GM18511 (cell line): ENCODE measurements around the gene CFAP46.
"Not testable (repeated sequence)": the region's sequence is repeated elsewhere in the genome, so short reads cannot be mapped to it uniquely, and the experiment has no call there.

Experiments
- ATAC-seq: cut with Tn5 transposase; IDR thresholded peaks from one replicate; pipeline ENCODE4 v1.9.1; 2021; ENCODE audit warnings: mild to moderate bottlenecking, moderate library complexity; ENCODE audit not compliant: unreplicated experiment

The CFAP46 gene

DNA sequence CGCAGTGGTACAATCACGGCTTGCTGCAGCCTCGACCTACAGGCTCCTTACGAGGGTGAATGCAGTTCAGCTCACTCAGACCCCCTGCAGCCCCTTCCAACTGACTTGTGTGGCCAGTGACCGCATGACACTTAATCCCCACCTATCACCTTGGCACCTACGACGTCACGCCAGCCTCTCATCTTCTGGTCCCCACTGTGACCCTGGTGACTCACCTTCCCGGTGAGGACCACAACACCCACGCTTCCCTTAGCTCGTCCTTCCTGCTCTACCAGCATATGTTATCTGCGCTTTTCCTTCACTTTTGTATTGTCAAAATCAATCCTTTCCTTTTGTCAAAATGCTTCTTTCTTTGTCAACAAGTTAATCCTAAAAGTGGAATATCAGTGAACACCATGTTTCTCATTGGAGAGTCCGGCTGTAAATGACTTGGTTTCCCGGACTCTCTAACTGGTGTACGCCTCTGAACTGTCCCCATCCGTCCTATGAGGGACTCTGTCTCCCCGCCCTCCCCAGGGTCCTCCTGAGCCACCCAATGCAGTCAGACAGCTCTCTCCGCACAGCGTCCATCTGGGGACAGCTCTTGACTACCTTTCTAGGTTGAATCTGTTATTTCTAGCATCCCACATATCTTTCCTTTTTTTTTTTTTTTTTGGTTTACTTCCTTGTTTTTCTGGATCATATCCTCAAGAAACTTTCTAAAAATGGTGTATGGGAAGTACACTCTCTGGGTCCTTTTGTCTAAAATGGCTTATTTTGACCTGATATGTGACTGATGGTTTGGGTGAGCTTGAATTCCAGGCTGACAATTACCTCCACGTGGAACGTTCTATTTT lies 37.3 kb downstream of the CFAP46 start:
- ATAC-seq, result no peak

DNA sequence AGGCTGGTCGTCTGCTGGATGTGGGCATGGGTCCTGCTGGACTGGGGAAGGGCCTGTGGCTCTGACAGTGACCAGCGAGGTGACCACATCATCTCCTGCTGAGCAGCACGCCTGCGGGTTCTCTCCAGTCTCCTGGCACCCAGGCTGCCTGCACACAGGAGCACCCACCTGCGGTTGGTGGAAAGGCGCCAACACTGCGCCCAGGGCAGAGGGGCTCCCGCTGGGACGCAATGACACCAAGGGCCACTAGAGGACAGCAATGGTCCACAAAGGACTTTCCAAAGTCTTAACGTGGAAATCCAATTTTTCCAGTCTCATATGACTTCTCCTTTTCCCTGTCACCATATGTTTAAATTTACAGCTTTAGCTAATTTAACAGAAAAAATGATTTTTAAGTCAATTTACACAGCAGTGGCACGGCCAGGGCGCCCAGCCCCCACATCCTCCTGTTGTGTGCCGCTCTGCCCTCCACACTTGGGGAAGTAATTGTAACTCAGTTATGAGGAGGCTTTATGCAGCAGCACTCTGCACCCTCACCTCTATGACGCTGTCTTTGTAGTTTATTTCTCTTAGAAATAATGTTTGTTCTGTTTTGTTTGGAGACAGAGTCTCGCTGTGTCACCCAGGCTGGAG lies 38.1 kb downstream of the CFAP46 start:
- ATAC-seq, result no peak

DNA sequence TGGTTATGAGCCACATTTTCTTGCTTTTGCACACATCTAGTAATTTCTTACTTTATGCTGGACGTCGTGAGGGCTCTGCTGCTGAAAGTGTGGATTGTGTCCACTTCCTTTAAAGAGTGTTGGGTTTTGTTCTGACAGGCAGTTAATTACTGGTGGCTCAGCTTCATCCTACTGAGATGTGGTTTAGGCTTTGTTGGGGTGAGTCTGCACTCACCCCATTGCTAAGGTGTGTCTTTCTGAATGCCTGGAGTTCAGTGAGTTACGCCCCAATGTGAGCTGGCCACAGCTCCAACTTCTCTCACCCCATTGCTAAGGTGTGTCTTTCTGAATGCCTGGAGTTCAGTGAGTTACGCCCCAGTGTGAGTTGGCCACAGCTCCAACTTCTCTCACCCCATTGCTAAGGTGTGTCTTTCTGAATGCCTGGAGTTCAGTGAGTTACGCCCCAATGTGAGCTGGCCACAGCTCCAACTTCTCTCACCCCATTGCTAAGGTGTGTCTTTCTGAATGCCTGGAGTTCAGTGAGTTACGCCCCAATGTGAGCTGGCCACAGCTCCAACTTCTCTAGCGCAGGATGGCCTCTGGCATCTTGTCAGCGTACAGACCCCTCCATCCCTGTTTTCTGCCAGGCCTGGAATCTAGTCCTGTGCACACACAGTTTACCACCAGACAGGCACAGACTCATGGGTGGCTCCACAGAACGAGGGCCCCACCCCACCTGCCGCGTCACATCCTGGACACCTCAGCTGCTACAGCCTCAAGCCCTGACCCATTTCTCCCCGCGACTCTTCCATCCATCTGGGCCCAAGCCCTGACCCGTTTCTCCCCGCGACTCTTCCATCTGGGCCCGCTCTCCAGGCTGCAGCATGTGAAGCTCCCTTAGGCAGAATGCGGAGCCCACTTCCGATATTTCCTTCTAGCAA lies 39.5 kb downstream of the CFAP46 start:
- ATAC-seq, result not testable (repeated sequence)

DNA sequence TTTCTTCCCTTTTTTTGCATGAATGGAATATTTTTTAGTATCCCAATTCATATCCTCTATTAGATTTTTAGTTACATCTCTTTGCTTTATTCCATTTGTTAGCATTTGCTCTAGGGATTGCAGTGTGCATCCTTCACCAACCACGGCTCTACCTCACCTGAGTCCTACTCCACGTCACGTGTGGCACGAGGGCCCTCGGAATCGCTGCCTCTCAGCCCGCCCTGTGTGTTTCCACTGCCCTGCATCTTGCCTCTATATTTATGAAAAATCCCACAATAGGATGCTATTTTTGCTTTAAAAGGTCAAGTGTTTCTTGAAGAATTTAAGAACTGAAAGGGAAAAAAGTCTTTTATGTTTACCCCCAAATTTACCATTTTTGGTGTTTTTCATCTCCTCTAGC lies 41.0 kb downstream of the CFAP46 start:
- no peak for ATAC-seq

DNA sequence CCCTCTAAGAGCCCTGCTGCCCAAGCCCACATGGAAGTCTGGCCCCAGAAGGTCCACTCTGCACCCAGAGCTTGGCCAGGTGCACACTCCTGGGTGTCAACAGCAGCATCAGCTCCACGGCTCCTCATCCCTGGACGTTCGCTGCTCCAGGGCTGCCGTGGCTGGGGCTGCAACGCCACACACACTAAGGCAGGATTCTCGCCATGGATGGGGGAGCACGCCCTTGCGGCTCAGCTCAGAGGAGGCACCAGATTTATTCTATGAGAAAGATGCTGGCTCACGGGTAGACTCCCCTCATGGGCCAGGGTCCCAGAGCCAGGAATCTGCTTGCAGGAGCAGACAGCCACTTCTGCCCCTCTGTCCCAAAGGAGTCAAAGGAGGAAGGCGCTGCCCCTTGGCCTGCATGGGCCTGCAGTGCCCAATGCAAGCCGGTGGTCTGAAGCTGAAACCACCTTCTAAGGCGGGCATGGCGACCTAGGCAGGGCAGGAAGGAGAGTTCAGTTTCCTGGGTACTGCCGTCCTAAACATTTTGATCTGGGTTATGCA lies 42.1 kb downstream of the CFAP46 start:
- no peak for ATAC-seq

DNA sequence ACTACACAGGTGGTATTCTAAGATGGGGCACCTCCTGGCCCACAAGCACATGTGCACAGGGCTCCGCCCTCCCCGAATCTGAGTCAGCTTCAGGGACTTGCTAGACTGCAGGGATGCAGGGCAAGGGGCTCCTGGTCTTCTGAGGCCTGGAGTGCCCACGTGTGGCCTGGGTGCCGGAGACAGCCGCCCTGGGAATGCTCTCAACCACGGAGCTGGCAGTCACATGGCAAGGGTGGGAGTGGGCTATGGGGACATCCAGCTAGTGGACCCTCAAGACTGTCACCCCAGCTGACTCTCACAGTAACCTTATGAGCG lies 42.7 kb downstream of the CFAP46 start:
- ATAC-seq, result no peak

DNA sequence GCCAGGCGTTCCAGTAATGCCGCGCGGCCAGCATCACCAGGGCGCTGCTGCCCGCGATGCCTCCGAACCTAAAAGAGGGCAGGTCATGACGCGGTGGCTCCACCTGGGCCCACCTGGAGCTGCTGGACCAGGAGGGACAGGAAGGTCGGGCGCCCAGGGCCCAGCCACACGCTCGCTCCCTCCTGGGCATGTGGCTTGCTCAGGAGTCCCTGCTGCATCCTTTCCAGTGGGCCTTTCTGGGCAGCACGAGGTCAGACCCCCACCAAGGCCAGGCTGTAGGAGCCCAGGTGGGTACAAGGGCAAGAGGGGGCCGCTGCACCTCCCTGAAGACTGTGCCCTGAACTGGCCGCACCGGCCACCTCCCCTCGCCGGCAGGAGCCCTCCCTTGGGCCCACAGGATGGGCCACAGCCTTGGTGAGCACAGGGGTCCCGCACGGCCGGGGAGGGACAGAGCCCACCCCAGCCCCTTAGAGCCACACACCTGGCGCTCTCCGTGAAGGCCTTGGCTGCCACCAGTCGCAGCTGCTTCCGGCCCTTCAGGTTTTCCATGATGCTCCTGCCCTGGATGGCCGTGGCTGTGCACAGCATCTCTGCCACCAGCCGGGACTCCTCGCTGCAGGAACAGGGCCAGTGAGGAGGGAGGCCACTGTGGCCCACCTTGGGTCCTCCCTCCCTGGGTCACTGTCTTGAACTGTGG lies 43.2 kb downstream of the CFAP46 start:
- ATAC-seq, result no peak

DNA sequence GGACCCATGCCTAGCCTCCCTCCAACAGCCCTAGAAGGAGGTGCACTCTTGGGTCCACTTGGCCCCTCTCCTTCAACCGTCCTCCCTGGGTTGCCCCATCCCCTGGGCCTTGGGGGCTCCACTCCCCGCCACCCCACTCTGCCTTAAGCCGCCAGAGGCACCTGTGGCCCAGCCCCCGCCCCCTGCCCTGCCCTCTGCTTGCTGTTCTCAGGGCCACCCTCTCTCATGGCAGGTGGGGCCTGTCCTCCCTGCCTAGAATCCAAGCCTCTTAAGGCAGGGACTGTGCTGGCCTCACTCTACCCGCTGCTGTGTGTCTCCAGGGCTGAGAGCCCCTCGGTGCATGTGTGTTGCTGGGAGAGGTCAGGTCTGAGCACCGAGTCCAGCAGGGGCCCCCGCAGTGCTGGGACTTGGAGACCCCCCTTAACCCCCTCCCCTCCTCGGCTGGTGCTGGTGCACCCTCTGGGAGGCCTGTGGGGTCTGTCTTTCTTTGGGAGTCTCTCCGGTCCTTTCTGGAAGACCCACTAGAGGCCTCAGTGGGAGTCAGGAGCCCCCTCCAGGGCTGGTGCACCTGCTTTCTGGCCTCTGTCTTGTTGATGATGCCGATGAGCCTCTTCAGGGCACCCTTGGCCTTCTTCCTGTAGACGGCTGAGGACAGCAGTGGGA lies 43.8 kb downstream of the CFAP46 start:
- no peak for ATAC-seq

DNA sequence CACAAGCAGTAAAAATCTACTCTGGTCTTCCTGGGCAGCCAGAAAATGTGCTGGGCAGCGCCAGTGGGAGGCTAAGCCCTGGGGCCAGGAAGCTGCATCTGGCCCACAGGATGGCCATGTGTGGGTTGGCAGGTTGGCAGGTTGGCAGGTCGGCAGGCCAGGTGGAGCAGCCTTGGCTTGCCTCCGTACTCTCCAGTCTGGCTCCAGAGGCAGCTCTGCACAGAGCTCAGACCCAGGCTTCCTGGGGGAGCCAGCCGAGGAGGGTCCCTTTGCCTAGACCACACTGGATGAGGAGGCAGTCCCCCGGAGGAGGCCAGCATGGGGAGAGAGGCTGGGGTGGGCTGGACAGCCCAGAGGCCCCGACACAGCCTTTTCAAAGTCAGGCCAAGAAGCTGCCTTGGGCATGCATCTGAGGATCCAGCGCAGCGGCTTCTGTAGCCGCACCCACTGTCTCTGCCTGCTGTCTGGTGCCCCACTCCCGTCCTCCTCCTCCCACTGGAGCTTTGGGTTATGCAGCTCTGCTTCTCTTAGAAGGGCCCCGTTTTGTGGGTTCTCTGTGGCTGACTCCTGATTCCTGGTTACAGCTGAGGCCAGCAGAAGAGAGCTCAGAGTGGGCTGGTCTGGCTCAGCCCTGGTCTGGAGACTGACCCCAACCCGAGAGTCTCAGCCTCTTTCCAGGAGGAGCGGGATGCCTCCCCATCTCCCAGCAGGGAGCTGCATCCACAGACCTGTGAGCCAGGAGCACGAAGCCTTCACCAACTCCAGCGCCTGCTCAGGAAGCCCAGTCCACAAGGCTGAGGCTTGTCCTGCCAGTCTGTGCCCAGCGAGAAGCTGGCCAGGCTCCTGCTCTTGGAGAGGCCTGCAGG lies 44.6 kb downstream of the CFAP46 start:
- no peak for ATAC-seq

DNA sequence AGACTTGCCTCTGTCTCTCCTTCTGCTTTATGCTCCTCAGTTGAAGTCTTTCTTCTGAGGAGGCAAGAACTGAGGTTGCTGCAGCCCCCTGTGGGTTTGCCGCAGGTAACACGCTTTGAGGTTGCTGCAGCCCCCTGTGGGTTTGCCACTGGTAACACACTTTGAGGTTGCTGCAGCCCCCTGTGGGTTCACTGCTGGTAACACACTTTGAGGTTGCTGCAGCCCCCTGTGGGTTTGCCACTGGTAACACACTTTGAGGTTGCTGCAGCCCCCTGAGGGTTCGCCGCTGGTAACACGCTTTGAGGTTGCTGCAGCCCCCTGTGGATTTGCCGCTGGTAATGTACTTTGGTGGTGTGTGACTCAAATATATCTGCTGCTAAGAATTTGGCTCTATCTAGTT lies 48.6 kb downstream of the CFAP46 start:
- not testable (repeated sequence) for ATAC-seq

DNA sequence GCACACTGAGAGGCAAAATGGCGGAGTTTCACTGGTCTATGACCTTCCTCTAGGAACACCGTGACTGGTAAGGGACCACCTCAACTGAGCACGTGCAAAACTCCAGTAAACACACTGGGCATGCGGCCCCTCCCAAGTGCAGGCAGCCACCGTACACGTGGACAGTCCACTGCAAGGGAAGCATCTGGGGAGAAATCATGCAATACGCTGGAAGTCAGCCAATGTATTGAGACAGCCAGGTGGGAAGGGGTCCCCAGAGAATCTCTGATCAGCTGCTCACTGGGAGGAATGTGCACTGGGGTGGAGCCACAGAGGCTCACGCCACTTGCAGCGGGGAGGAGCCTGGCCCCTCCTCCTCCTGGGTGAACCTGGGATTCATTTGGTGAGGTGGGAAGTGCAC lies 49.3 kb downstream of the CFAP46 start:
- ATAC-seq, result no peak

DNA sequence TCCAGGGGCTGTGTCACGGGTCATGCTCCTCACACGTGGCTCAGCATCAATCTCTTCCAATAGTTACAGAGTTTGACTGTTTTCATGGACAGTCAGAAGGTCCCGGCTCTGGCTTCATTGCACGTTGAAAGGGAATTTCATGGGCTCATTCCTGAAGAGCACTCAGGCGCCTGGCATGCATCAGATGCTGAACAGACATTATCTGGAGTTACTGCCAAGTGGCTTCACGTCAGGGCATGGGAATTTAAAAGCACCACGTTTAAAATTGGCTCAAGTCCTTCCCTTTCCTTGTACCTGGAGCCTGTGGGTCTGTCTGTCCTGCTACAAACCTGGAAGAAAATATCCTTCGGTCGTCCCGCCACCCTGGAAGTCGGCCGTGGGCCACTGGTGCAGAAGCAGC lies 50.4 kb downstream of the CFAP46 start:
- no peak for ATAC-seq

DNA sequence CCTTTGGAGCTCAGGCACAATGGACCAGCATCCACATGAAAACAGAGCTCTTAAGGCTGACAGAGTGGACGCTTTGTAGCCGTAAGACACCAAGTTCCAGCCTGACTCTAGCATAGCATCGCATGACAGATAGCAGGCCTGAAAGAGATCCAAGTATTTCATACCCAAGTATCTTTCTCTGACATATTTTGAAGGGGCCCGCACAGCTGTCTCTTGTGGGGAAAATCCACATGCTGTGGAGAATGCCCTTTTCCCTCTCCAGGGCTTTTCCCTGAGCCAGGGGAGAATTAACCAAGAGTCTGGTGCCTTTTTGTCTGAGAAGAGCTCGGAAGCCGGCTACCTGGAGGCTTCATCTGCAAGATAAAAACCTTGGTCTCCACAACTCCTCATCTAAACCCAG lies 51.0 kb downstream of the CFAP46 start:
- no peak for ATAC-seq

DNA sequence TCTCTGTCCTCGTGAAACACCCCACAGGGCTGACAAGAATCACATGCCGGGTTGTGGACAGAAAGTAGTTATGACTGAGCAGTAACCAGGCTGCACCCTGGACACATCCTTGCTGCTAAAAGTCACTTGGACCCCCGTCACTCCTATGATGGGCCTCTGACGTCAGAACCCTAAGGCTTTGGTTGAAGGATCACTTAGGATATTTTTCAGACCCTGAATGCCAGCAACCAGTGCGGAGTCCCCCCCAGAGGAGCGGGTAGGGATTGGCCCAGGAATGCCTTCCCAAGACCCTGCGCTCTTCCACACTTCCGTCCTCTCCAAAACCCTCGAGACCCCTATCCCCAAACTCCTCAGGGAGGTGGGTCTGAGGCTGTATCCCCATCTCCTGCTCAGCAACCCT lies 52.1 kb downstream of the CFAP46 start:
- no peak for ATAC-seq

DNA sequence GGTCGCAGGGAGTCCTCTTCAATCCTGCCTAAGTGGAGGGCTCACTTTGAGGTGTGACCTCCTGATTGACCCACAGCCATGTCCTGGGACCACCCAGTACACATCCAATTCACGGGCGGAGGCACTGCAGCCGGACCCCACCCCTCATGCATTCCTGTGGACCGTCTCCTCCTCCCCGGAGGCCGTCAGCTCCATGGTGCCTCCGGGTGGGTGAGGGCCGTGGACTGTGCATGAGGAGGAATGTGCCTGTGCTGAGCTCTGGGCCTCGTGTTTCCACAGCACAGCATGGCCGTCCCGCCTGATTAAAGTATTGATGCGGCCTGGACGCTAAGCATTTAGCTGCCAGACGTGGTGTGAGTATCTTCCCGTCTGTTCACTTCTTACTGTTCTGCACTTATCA lies 52.8 kb downstream of the CFAP46 start:
- no peak for ATAC-seq

DNA sequence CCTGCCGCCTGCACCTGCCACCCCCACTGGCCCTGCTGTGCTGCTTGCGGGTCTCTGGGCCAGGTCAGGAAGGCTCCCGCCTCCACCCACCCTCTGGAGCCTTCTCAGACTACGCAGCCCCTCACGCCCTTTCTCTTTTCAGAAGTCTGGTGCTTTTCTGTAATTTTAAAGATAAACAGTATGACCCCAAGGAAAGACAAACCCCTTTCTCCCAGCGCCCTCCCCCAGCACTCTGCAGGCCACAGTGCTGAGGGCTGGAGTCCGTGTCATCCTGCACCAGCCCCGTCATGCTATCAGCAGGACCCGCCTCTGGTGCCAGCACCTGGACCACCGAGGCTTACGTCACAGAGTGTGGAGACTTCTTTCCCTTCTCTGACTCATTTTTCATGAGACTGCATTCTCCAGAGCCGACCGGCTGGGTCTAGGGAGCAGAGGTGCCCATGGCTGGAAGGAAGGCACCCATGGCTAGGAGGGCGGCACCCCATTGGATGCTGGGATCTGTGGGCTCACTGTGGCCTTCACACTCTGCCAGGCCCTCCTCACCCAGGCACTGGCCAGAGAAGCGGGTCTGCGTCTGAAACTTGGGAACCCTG lies 53.4 kb downstream of the CFAP46 start:
- ATAC-seq, result no peak

DNA sequence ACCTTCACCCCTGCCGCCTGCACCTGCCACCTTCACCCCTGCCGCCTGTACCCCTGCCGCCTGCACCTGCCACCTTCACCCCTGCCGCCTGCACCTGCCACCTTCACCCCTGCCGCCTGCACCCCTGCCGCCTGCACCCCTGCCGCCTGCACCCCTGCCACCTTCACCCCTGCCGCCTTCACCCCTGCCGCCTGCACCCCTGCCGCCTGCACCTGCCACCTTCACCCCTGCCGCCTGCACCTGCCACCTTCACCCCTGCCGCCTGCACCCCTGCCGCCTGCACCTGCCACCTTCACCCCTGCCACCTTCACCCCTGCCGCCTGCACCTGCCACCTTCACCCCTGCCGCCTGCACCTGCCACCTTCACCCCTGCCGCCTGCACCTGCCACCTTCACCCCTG lies 53.9 kb downstream of the CFAP46 start:
- ATAC-seq, result not testable (repeated sequence)

DNA sequence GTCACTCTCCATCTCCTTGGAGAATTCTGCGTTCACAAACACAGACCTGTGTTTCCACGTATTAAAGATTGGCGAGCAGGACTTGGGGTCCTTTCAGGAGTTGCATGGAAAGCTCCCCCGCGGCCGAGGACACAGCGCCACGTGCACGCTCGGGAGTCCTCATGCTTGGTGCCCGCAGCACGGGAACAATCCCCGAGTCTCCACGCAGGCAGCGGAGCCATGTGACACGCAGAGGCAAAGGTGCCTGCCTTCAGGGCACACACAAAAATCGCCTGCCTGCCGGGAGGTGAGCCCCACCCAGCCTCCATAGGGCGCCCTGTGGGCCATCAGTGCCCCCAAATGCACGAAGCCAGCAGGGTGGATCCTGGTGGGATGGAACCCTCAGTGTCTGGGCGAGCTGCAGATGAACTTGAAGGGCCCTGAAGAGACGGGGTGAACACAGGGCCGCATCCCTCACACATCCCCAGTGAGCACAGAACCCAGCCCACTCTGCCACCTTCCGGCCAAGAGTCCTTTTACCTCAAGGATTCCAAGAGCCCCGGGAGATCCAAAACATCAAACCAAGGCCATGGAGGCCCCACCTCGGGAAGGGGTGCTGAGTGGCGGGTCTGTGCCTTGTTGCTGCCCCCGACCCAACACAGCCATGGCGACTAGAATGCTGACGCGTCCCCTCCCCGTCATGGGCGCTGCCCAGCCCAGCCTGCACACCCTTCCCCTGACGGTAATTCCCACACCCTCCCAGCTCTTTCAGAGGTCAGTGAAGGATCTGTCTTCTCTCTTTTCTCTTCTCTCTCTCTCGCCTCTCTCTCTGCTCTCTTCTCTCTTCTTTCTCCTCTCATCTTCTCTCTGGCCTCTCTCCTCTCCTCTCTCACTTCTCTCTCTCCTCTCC lies 55.9 kb downstream of the CFAP46 start:
- ATAC-seq, result no peak
